ENCODE measurements around the gene PGGT1B. TPM values are rescaled to one million over a fixed set of nuclear protein-coding genes. Genes with fewer than 3 reads are reported as not detected.

The PGGT1B gene
- 22.4 TPM for total RNA-seq (ENCODE audit: unreplicated experiment)
- long read RNA-seq, full-length matches to known transcripts, result 5 of 7 reads
- long read RNA-seq, partial matches to known transcripts, result 0 of 7 reads
- long read RNA-seq, other reads (novel, unspliced or antisense), result 2 of 7 reads

GRCh38 chr5:115262321-115263077 lies at the start of gene PGGT1B:
Gene PGGT1B (minus strand): TSS chr5:115262877. CDS start chr5:115262851, 26 bp downstream.
- no peak for TF ChIP-seq CTCF (IDR thresholded peaks at IDR 0.05; ENCODE audit: partially characterized antibody, unreplicated experiment)
- peak within 1 kb of the TSS; percentile 91 for H3K4me3 Mint-ChIP-seq (ENCODE audit: unreplicated experiment)
- peaks cover 9% of the 10 kb centered on the region for H3K4me1 Mint-ChIP-seq (ENCODE audit: low read depth, unreplicated experiment)
- H3K9me3 Mint-ChIP-seq (ENCODE audit: unreplicated experiment), result peaks cover 8% of the 10 kb centered on the region
- DNase-seq, result peak; percentile 84
- peak within 1 kb of the TSS; percentile 98 for H3K27ac Mint-ChIP-seq (ENCODE audit: unreplicated experiment)
- H3K36me3 Mint-ChIP-seq (ENCODE audit: unreplicated experiment), result no peaks in the 10 kb centered on the region
- peaks cover 6% of the 10 kb centered on the region for H3K27me3 Mint-ChIP-seq (ENCODE audit: unreplicated experiment)

DNA sequence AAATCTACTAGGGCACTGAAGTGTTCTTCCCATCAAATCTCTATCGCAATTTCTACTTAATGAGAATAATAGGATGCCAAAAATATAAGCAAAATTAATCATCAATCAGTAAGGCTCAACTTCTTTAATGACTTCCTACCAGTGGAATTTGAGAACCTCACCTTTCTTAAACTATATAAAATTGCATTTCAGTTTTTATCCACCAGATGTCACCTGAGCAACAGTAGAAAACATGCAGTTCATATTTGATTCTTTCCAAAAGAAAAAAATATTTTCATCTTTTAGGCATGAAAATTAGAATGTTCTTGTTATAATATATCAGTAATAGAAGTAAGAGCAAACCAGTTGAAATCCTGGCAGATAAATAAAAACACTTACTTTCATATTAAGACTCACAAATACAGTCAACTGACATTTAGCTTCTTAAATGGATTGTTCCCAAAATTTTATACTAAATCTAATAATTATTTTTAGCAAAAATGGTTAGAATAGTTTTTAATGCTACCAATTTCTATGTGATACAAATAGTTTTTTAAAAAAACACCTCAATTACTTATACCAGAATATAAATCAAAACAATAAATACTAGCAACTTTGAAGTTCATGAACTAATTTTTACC lies 47.2 kb upstream of the PGGT1B start:
- H3K36me3 Mint-ChIP-seq (ENCODE audit: unreplicated experiment), result no peaks in the 10 kb centered on the region
- no peak overlapping the region for H3K27ac Mint-ChIP-seq (ENCODE audit: unreplicated experiment)
- H3K4me3 Mint-ChIP-seq (ENCODE audit: unreplicated experiment), result no peak overlapping the region
- no peaks in the 10 kb centered on the region for H3K9me3 Mint-ChIP-seq (ENCODE audit: unreplicated experiment)
- H3K4me1 Mint-ChIP-seq (ENCODE audit: low read depth, unreplicated experiment), result no peaks in the 10 kb centered on the region
- no peaks in the 10 kb centered on the region for H3K27me3 Mint-ChIP-seq (ENCODE audit: unreplicated experiment)
- peak; percentile 65 for TF ChIP-seq CTCF (IDR thresholded peaks at IDR 0.05; ENCODE audit: partially characterized antibody, unreplicated experiment)
- no peak for DNase-seq

- H3K4me3 Mint-ChIP-seq (ENCODE audit: unreplicated experiment), result no peak overlapping the region
- H3K9me3 Mint-ChIP-seq (ENCODE audit: unreplicated experiment), result no peaks in the 10 kb centered on the region
- DNase-seq, result no peak
- no peak for TF ChIP-seq CTCF (IDR thresholded peaks at IDR 0.05; ENCODE audit: partially characterized antibody, unreplicated experiment)
- no peak overlapping the region for H3K27ac Mint-ChIP-seq (ENCODE audit: unreplicated experiment)
- no peaks in the 10 kb centered on the region for H3K27me3 Mint-ChIP-seq (ENCODE audit: unreplicated experiment)
- H3K36me3 Mint-ChIP-seq (ENCODE audit: unreplicated experiment), result no peaks in the 10 kb centered on the region
- no peaks in the 10 kb centered on the region for H3K4me1 Mint-ChIP-seq (ENCODE audit: low read depth, unreplicated experiment)
These were observed 46.1 kb upstream of the PGGT1B start for GRCh38 chr5:115308815-115309214.

DNA sequence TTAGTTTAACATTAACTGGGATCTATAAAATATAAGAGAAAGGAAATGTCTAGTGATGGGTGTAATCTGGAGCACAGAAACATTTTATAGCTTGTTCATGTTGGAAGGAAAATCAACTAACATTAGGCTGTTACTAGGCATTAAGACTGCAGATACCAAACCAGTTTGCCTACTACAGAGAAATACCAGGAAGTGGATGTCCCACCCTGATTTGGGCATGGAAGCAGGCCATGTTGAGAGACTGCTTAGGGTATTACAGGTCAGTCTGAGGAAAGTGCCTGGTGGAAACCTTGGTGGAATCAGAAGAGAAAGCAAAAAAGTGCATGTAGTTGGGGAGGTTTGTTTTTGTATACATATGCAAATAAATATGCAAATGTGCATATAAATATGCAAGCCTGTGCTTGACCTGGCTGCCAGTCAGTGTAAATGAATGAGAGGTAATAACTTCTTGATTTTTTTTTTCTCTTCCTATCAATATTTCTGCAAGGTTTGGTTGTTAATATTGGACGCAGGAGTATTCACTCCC lies 43.4 kb upstream of the PGGT1B start:
- DNase-seq, result no peak
- no peaks in the 10 kb centered on the region for H3K36me3 Mint-ChIP-seq (ENCODE audit: unreplicated experiment)
- TF ChIP-seq CTCF (IDR thresholded peaks at IDR 0.05; ENCODE audit: partially characterized antibody, unreplicated experiment), result no peak
- no peak overlapping the region for H3K27ac Mint-ChIP-seq (ENCODE audit: unreplicated experiment)
- H3K27me3 Mint-ChIP-seq (ENCODE audit: unreplicated experiment), result no peaks in the 10 kb centered on the region
- H3K4me1 Mint-ChIP-seq (ENCODE audit: low read depth, unreplicated experiment), result no peaks in the 10 kb centered on the region
- no peak overlapping the region for H3K4me3 Mint-ChIP-seq (ENCODE audit: unreplicated experiment)
- no peaks in the 10 kb centered on the region for H3K9me3 Mint-ChIP-seq (ENCODE audit: unreplicated experiment)

All from glutamatergic neuron (in vitro differentiated cells).